BE2C (cell line): ENCODE data around the gene TRAPPC3L.

ENCODE experiments used
- DNase-seq: peaks from one replicate; pipeline ENCODE4 v3.0.0-alpha.2; 2020
- H3K27me3 ChIP-seq: fragments of 250-450 bp; sonication (Bioruptor Pico); 2 replicates; pipeline ENCODE4 v1.5.1; 2020; ENCODE audit warnings: mild to moderate bottlenecking
- H3K36me3 ChIP-seq: fragments of 250-450 bp; sonication (Bioruptor Pico); 2 replicates; pipeline ENCODE4 v1.5.1; 2020; ENCODE audit warnings: mild to moderate bottlenecking
- H3K4me1 ChIP-seq: fragments of 250-450 bp; sonication (Bioruptor Pico); 2 replicates; pipeline ENCODE4 v1.5.1; 2020
- H3K4me3 ChIP-seq: 2 replicates; pipeline ENCODE4 v1.5.1; 2011; ENCODE audit warnings: low read depth, low read length
- H3K9me3 ChIP-seq: fragments of 250-450 bp; sonication (Bioruptor Pico); 2 replicates; pipeline ENCODE4 v1.5.1; 2020
- CTCF ChIP-seq: IDR thresholded peaks from 2 replicates; pipeline ENCODE4 v1.5.1; 2012; ENCODE audit warnings: mild to moderate bottlenecking, low read depth, low read length

TRAPPC3L gene

DNA sequence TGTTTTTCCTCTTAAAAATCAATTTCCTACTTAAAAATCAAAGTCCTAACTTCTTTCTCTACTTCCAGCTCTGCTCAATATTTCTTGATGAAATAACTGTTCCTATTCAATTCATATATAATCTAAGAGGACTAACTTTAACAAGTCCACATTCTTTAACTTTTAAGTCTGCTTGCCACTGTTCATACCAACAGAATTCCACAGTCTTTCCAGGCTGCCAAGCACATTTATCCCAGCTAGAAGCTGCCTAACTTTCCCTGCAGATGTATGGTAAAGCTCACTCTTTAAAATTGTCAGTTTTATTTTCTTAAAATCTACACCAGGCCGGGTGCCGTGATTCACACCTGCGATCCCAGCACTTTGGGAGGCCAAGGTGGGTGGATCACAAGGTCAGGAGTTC is 72.8 kb downstream of the TRAPPC3L start:
- no peaks in the 10 kb centered on the region for H3K27me3 ChIP-seq
- no peak overlapping the region for H3K4me3 ChIP-seq
- TF ChIP-seq CTCF: no peak
- H3K36me3 ChIP-seq: no peaks in the 10 kb centered on the region
- DNase-seq: no peak
- no peaks in the 10 kb centered on the region for H3K9me3 ChIP-seq
- no peaks in the 10 kb centered on the region for H3K4me1 ChIP-seq

DNA sequence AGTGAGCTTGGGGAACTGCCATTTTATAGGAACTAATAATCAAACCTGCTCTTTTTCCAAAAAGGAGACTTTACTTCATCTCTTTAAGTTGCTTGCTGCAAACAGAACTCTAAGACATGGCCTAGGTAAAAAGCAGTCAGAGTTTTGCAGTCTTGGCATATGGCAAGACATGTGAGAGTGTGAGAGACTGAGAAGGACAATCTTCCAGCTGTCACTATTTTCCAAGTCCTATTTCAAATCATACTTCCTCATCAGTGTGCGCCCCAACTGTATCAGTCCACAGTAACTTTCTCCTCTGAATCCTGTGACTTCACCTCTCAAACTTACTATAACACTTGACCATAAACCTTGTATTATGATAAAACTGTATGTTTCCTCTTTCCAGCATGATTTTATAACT is 74.0 kb downstream of the TRAPPC3L start:
- H3K36me3 ChIP-seq: no peaks in the 10 kb centered on the region
- H3K4me1 ChIP-seq: no peaks in the 10 kb centered on the region
- no peak for DNase-seq
- H3K9me3 ChIP-seq: no peaks in the 10 kb centered on the region
- no peak overlapping the region for H3K4me3 ChIP-seq
- no peaks in the 10 kb centered on the region for H3K27me3 ChIP-seq
- no peak for TF ChIP-seq CTCF

DNA sequence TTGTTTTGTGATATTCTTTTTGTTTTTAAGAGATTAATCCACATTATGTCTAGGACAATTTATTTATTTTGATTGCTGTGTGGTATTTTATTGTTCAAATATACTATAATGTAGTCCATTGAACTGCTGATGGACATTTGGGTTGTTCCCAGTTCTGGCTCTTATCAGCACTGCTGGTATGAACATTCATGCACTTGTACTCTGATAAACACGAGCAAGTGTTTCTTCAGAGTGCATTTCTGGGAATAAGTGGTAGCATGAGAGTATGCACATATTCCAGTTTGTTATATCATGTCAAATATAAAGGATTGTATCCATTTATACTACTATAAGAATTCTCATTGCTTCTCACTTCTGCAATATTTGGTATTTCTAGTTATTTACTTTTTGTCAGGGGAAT is 77.2 kb downstream of the TRAPPC3L start:
- Histone ChIP-seq H3K4me3 (no peak overlapping the region), H3K4me1 (no peaks in the 10 kb centered on the region), H3K27me3 (peaks cover 9% of the 10 kb centered on the region), H3K36me3 (no peaks in the 10 kb centered on the region), H3K9me3 (no peaks in the 10 kb centered on the region)
- TF ChIP-seq CTCF: no peak
- no peak for DNase-seq

GRCh38 chr6:116467514-116467913 is 78.0 kb downstream of the TRAPPC3L start:
- DNase-seq: no peak
- Histone ChIP-seq H3K9me3 (no peaks in the 10 kb centered on the region), H3K4me3 (no peak overlapping the region), H3K36me3 (no peaks in the 10 kb centered on the region), H3K4me1 (no peaks in the 10 kb centered on the region), H3K27me3 (peaks cover 13% of the 10 kb centered on the region)
- TF ChIP-seq CTCF: no peak

DNA sequence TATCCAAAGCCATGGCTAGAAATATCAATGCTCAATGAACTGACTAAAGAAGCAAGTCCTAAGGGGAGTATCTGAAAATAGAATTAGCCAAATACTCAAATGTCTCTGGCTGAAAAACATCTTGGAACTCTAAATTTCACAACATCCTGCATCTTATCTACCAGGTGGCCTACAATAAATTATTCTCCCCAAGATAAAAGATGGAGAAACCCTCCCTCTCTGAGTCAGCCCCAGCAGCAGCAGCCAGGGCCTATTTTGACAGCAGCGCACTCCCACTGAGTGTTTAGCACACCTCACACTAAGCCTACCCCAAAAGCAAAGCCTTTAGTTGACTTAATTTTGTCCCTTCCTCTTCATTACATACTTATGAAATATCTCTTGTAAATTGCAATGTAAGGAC is 78.4 kb downstream of the TRAPPC3L start:
- Histone ChIP-seq H3K4me1 (no peaks in the 10 kb centered on the region), H3K36me3 (no peaks in the 10 kb centered on the region), H3K27me3 (peaks cover 17% of the 10 kb centered on the region), H3K4me3 (no peak overlapping the region), H3K9me3 (no peaks in the 10 kb centered on the region; the same call in 1 of the 2 replicates)
- no peak for DNase-seq
- TF ChIP-seq CTCF: no peak

DNA sequence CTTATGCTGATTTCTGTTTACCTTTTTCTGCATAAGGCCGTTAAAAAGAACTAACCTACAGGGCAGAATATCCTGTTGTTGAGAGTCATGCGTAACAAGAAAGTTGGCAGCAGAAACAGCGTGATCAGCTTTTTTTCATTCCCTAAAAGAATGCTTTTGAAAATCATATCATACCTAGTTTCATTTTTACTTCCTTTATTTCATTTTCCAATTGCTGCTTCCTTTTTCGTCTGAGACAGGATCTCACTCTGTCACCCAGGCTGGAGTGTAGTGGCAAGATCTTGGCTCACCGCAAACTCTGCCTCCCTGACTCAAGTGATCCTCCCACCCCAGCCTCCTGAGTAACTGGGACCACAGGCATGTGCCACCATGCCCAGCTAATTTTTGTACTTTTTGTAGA is 80.2 kb downstream of the TRAPPC3L start:
- no peaks in the 10 kb centered on the region; the same call in 1 of the 2 replicates for H3K9me3 ChIP-seq
- no peak for TF ChIP-seq CTCF
- DNase-seq: no peak
- H3K4me3 ChIP-seq: no peak overlapping the region
- no peaks in the 10 kb centered on the region for H3K36me3 ChIP-seq
- peaks cover 27% of the 10 kb centered on the region for H3K27me3 ChIP-seq
- no peaks in the 10 kb centered on the region for H3K4me1 ChIP-seq
